Right atrium auricular region (tissue), 2 donors: ENCODE results near the gene CCDC169. TPM values are rescaled to one million over a fixed set of nuclear protein-coding genes. Genes with fewer than 3 reads are reported as not detected.
A peak's percentile ranks its signal among the peaks of the same experiment; 100 is the strongest.

ENCODE experiments used
- DNase-seq: peaks from one replicate; pipeline ENCODE4 v3.0.0-alpha.2; 2019; ENCODE audit warnings: low spot score
- H3K27ac ChIP-seq, 2 donors: fragments of 200-600 bp; sonication (generic); 1 replicate in 1 of 2; 2 replicates in 1 of 2; pipeline ENCODE4 v1.5.1; 2016 to 2019
- H3K27me3 ChIP-seq, 2 donors: fragments of 200-600 bp; sonication (generic); one replicate each; pipeline versions ENCODE4 v1.5.1 to v1.6.0; 2017 to 2019
- H3K36me3 ChIP-seq: fragments of 200-600 bp; sonication (generic); one replicate; pipeline ENCODE4 v1.5.1; 2016
- H3K4me1 ChIP-seq, 2 donors: fragments of 200-600 bp; sonication (generic); one replicate each; pipeline versions ENCODE4 v1.5.1 to v1.6.0; 2017 to 2019
- H3K4me3 ChIP-seq, 2 donors: fragments of 200-600 bp; sonication (generic); 1 replicate in 1 of 2; 2 replicates in 1 of 2; pipeline ENCODE4 v1.5.1; 2017 to 2019; ENCODE audit warnings: mild to moderate bottlenecking in 1 of 2, moderate library complexity in 1 of 2
- H3K9me3 ChIP-seq, 2 donors: fragments of 200-600 bp; sonication (generic); one replicate each; pipeline ENCODE4 v1.5.1; 2019
- total RNA-seq, 2 donors: library from RNA; depleted of rRNA; stranded (reverse); fragments of >200 nt; gene quantifications; one replicate each; pipeline ENCODE4 v1.1.0, GENCODE V29; 2016
- TF ChIP-seq, protein P1 (sequence below), 2 donors: fragments of 200-600 bp; sonication (generic); IDR thresholded peaks; one replicate each; pipeline ENCODE4 v1.5.1; 2019; ENCODE audit warnings: antibody characterized with exemption in 2 of 2

CCDC169 gene
- total RNA-seq, 2 donors from 2014 or later: 0.28 to 0.44 TPM

DNA sequence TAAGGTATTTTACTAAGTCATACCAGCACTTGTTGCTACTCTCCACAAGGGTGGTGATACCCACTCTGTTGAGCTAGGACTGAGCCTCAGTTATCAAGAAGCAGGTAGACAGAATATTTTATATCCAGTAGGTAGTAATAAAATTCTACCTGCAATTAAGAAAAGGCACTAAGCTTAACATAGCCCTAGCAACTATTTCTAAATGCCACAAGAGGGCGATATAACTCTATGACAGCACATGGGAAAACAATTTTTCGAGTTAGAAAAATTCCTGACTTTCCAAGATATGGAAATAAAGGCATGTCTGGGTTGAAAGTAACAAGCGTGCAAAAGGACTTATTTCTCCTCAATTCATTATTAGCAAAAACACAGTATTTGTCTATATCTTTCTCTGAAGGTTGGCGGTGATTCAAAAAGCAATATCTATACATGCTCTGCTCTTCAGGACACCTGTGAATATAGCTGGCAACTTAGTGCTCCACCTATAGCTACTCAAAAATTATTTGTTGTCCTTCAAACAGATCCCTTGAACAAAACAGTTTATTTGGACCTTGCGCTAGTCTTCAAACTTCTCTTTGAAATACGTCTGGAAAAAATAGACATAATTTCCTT lies 14.7 kb downstream of the CCDC169 start:
- Histone ChIP-seq H3K9me3 (no peaks in the 10 kb centered on the region), H3K27ac (no peak overlapping the region), H3K4me3 (no peak overlapping the region), H3K36me3 (no peaks in the 10 kb centered on the region), H3K27me3 (no peaks in the 10 kb centered on the region), H3K4me1 (no peaks in the 10 kb centered on the region)
- no peak for DNase-seq
- TF ChIP-seq, protein P1, sequence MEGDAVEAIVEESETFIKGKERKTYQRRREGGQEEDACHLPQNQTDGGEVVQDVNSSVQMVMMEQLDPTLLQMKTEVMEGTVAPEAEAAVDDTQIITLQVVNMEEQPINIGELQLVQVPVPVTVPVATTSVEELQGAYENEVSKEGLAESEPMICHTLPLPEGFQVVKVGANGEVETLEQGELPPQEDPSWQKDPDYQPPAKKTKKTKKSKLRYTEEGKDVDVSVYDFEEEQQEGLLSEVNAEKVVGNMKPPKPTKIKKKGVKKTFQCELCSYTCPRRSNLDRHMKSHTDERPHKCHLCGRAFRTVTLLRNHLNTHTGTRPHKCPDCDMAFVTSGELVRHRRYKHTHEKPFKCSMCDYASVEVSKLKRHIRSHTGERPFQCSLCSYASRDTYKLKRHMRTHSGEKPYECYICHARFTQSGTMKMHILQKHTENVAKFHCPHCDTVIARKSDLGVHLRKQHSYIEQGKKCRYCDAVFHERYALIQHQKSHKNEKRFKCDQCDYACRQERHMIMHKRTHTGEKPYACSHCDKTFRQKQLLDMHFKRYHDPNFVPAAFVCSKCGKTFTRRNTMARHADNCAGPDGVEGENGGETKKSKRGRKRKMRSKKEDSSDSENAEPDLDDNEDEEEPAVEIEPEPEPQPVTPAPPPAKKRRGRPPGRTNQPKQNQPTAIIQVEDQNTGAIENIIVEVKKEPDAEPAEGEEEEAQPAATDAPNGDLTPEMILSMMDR (IDR thresholded peaks at IDR 0.05): peak; percentile 79 to 86

DNA sequence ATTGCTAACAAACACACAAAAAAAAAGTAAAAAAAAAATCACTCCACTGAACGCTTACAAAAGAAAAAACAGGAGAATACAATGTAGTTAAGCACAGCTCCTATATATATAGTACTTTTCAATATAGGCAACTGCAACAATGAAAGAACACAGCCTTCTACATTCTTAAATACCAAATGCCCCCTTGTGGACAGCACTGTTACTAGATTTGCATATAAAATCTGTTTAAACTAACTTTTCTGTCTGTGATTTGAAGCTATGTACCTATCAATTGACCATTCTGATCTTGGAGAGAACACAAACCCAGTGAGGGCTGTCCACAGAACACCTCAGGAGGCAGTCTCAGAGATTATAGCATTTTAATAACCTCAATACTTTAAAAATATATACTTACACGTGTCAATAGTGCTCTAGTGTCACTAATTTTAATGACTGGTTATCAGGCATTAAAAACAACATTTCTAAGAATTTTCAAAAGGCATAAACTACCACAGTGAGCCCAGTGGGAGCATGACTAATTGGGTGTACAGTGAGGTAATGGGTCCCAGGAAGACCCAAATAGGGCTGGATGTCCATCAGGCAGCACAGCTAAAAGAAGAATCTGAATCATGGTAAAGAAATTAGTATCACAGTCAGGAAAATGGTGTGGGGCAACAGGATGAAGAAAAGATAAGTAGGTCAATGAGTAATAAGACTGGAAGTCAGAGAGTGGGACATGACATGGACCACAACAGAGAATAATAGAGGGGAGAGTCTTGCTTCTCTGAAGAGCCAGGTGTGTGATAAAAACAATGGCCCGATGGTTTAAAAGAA lies 22.2 kb downstream of the CCDC169 start:
- no peak for DNase-seq
- Histone ChIP-seq H3K9me3 (no peaks in the 10 kb centered on the region), H3K27ac (no peak overlapping the region), H3K27me3 (no peaks in the 10 kb centered on the region), H3K4me3 (no peak overlapping the region), H3K36me3 (no peaks in the 10 kb centered on the region), H3K4me1 (no peaks in the 10 kb centered on the region)
- TF ChIP-seq, protein P1 (IDR thresholded peaks at IDR 0.05): peak; percentile 56 to 75

DNA sequence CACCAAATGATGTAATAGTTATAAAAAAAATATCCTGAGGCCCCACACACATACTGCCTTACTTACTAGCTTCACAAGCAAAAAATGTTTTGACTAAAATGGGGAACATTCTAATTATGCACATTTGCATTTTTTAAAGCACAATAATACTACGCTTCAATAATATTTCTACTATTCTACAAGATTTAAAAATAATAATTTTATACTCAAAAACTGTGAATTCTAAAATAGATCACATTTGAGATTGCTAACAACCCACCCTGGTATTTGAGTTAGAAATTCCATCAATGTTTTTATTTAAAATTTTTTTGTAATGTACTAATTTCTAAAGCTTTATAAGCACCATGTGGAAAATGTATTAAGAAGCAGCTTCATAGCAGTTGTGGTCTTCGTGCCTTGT lies 24.2 kb downstream of the CCDC169 start:
- no peak for DNase-seq
- H3K4me3 ChIP-seq: no peak overlapping the region
- no peak overlapping the region for H3K27ac ChIP-seq
- H3K36me3 ChIP-seq: no peaks in the 10 kb centered on the region
- H3K9me3 ChIP-seq: no peaks in the 10 kb centered on the region
- no peaks in the 10 kb centered on the region for H3K27me3 ChIP-seq
- no peaks in the 10 kb centered on the region for H3K4me1 ChIP-seq
- TF ChIP-seq, protein P1 (IDR thresholded peaks at IDR 0.05): no peak

DNA sequence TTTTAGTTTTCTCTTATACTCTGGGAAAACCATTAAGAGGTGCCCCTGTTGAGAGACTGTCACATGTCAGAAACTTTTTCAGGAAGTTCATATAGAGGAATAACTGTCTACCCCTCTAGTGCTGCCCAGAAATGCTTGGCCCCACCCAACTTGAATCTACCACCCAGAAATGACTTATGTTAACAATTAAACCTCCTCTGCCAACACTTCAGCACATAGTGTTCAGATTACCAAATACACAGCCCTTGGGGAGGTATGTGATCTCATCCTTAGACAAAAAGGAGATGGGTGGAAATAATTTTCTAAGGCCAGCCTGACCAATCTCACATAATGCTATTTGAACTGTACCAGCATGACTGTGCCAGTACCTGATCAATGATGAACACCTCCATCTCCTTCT lies 35.6 kb downstream of the CCDC169 start:
- H3K27ac ChIP-seq: no peak overlapping the region
- no peaks in the 10 kb centered on the region for H3K27me3 ChIP-seq
- no peak for DNase-seq
- no peak overlapping the region for H3K4me3 ChIP-seq
- TF ChIP-seq, protein P1 (IDR thresholded peaks at IDR 0.05): no peak
- no peaks in the 10 kb centered on the region for H3K4me1 ChIP-seq
- no peaks in the 10 kb centered on the region for H3K9me3 ChIP-seq
- no peaks in the 10 kb centered on the region for H3K36me3 ChIP-seq

DNA sequence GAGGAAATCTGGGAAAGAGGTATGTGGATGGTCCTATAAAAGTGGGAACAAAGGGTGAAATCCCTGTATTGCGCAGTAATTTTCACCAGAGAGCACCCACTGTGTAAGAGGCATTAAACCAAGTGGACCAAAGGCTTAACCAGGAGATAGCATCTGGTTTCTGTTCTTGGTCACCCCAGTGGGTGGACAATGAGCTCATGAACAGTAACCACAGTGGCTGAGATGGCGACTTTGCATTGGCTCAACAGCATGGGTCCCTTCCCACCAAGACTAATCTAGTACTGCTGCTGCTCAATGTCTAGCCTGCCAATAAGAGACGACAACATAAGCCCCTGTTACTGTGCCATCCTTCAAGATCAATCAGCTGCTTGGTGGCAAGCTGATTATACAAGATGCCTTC lies 36.6 kb downstream of the CCDC169 start:
- Histone ChIP-seq H3K4me3 (no peak overlapping the region), H3K4me1 (no peaks in the 10 kb centered on the region), H3K9me3 (no peaks in the 10 kb centered on the region), H3K27me3 (no peaks in the 10 kb centered on the region), H3K36me3 (no peaks in the 10 kb centered on the region), H3K27ac (no peak overlapping the region)
- TF ChIP-seq, protein P1 (IDR thresholded peaks at IDR 0.05): no peak
- DNase-seq: no peak
